ENCODE measurements around the gene PPARD.
"Not testable (repeated sequence)": the region's sequence is repeated elsewhere in the genome, so short reads cannot be mapped to it uniquely, and the experiment has no call there.

The PPARD gene

DNA sequence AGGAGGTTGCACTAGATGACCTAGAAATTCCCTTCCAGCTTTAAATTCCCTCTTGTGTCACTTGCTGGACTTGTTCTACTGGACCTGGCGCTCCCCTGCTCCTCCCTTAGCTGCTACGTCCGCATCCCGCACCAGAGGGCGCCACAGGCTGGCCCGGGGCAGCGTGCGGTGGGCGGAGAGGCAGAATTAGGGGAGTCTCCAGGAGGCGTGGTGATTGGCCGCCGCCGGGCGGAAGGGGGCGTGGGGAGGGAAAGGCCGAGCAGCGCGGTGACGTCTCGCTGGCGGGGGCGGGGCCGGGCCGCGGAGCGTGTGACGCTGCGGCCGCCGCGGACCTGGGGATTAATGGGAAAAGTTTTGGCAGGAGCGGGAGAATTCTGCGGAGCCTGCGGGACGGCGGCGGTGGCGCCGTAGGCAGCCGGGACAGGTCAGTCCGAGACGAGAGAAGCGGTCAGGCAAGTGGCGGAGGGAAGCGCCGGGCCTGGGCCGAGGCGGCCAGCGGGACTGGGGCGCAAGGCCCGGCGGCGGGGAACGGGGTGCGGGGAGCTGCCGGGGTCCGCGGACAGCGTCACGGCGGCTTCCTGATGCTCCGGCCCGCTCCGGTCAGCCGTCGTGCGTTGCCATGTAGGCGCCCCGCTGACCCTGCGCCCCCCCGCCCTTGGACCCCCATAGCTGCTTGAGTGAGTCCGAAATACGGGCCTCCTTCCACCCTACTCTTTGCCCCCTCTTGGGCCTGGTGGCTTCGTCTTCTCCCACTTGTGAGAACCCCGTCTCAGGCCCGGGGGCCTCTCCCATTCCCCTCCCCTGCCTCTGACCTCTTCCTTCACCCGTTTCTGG is at the start of gene PPARD:
Gene PPARD, plus strand, starts transcription at position 301 of the 834 bp plus-strand sequence. CDS start 68,530 bp downstream, outside the sequence.
- DNase-seq (ENCODE audit: low spot score): peak; percentile 93

DNA sequence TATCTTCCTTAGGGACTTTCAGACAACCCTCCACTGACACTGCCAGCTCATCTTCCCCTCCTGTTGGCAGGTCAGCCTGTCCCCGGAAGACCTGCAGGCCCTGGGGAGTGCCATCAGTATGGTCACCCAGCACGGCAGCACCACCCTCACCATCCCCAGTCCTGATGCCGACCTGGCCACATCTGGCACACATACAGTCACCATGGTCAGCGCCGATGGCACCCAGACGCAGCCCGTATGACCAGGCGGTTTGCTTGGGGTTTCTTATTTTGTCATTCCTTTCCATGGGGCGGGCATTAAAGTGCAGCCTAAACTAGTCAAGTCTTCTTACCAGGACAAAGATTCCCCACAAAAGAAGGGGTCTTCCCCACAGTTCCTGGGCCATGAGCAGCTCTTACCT is 48.7 kb upstream of the PPARD start:
- no peak for DNase-seq (ENCODE audit: low spot score)

DNA sequence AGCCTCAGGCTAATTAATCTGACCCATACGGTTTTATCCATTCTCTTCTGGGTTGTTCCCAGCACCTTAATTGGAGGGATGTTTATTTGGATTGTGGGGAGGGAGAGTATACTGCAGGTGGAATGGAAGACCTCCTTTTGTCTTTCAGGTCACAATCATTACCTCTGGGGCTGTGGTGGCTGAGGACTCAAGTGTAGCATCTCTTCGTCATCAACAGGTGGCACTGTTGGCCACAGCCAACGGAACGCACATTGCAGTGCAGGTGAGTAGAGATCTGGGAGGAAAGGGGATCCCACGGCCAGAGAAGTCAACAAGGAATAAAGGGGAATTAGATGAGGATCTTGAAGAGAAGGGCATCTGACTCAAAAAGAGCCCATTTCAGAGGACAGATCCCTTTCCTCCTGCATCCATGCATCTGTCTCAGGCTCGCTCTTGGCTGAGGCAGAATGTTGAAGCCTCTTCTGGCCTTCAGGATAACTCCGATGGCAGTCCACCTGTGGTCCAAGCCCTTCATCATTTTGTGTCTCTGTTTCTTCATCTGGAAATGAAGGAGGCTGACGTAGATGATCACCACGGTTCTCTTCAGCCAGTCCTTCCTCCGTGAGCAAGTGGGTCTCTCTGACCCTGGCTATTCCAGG is 47.9 kb upstream of the PPARD start:
- DNase-seq (ENCODE audit: low spot score): no peak

DNA sequence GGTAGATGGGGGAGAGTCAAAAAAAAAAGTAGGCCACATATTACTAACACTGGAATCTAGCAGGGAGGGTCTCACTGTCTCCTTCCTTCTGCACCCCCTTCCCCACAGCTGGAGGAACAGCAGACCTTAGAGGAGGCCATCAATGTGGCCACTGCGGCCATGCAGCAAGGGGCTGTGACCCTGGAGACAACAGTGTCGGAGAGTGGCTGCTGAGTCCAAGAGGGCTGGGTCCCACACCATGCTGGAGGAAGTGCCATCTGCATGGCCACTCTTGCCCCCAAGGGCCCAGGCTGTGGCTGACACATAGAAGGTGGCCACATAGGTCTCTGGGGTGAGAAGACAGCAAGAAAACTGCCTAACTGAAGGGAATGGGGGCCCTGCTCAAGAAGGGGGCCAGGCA is 47.3 kb upstream of the PPARD start:
- no peak for DNase-seq (ENCODE audit: low spot score)

DNA sequence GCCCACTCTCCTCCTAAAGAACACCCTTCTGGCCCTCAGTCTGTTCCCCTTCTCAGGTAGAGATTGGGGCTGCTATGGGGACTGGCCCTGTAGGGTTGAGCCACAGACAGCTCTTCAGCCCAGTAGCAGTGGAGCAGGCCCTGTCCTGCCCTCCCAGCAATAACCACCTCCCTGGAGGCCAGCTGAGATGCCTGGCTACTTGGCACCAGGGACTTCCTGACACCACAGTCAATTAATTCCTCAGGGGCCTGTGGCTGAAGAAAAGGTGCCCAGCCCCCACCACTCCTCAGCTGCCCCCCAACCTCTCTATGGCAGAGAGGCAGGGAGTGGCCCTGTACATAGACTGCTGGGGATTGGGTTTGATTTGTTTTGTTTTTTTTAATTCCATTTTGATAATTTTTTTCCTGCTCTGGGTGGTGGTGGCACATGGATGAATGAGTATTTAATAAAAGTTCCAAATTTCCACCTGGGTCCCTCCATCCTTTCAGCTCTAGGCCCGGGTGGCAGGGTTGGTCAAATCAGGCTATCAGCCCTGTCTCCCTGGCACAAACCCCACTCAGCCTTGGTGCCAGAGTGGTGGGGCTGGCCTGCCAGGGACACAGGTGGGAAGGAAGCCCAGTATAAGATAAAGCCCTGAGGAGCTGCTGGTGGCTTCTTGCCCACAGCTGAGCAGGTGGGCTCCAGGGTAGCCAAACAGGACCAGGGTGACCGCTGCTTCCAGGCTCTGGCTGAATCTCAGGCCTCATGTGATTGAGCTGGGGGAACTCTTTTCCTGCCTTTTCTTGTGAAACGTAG is 46.6 kb upstream of the PPARD start:
- no peak for DNase-seq (ENCODE audit: low spot score)

DNA sequence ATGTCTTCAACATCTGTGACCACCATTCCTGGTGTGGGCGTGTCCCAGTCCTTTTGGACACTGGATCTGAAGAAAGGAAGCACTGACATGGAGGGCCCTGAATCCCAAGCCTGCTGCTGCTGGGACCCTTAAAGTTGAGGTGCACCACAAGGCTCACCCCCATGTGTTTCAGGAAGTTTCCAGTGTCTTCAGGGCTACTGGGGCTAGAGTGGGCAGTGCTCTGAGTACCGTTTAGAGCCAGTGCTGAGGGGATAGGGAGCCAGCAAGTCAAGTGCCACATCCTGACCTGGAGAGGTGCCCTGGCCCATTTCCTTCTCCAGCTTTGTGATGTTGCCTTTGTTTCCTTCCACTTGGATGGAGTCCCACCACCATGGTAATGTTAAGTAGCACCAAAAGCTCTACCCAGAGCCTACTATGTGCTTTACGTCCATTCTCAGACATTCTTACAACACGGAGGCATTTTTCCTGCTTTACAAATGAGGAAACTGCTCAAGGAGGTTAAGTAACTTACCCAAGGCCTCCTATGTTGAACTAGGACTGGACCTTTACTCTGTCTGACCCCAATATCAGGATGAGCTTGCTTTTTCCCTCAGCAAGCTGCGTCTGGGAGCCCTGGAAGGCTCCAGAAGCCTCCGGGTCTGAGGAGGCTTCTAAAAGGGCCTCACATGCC is 45.3 kb upstream of the PPARD start:
- DNase-seq (ENCODE audit: low spot score): no peak

DNA sequence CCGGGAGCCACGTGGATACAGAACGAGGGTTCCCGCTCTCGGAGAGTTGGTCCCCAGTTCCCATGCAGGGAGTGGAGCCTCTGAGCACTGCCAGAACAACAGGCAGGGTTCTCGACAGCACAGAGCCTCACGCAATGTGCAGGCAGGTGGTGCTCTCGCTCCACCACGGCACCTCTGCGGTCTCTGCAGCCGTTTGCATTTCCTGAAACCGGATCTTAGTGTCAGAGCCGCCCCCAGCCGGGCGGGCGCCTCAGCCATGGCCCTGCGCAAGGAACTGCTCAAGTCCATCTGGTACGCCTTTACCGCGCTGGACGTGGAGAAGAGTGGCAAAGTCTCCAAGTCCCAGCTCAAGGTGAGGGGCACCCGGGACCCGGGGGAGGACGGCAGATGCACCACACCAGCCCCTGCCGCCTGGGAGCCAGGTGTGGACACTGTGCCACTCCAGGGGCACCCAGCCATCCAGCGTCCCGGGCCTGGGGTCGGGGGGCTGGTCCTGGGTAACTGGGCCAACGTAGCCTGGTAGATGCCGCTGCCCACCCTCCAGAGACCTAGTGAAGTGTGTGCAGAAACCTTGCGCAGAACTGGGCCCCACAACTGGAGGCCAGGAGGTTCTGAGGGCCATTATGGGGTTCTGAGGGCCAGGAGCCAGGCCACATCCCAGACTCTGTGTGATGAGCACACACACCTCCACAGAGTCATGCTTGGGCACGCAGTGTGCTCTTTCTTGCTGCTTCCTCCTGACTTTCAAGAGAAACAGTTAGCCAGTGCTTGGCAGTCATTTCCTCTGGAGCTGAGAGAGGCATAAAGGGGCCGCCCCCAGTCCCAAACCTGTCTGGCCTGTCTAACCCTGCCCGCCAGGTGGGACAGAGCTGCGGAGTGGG is 44.5 kb upstream of the PPARD start, which contains the start of gene DEF6:
Gene DEF6, plus strand, starts transcription at position 218 of the 881 bp plus-strand sequence. Its CDS starts 39 bp downstream, at position 257.
- DNase-seq (ENCODE audit: low spot score): peak; percentile 91

DNA sequence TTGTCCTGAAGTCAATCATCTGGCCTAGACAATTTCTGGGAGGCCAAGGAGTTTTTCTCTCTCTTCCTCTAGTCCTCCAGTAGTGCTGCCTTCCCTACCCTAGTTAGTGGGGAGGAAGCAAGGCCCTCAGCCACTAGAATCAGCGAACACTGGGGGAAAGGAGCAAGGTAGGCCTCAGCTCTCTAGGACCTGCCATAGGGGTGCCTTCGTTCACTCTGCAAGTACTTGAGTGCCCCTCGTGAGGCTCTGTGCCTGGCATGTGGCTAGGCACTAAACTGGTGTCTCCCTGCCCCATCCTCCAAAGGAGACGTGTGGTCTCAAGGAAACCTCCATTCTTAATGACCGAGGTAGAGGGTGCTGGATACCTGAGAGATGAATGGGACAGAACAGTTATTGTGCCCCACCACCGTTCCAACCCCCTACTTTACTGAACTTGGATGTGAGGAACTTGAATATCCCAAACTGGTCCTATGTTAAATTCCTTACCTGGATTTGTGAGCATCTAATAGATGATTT is 43.7 kb upstream of the PPARD start:
- DNase-seq (ENCODE audit: low spot score): no peak

DNA sequence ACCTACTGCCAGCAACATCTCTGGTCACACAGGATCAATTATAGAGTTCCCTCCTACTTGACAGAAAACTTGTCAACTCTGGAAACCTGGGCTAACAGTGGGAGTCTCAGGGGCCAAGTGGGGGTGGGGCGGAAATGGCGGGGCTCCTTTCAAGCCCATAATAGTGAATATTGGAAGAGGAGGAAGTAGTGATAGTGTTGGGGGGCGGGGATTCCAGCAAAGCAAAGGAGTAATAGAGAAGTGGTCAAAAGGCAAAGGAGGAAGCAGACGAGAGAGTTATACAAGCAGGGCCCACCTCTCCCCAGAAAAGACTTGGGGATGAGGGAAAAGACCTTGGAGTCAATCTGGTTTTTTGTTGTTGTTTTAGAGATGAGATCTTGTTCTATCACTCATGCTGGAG is 42.7 kb upstream of the PPARD start:
- DNase-seq (ENCODE audit: low spot score): no peak

DNA sequence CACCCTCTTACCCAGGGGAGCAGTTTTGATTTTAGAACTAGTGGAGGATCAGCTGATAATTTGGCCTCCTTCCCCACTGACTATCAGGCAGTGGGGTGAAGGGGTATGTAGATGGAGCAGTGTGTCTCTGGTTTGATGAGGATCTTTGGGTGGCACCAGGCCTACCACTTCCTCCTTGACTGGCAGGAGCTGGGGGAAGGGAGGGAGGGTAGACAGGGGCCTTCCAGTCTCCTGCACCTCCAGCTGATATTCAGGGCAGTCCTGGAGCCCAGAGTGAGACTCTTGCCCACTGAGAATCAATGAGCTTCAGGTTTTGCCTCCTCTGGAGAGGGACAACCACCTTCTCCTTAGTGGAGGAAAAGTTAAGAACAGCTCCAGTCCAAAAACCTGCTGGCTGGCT is 41.5 kb upstream of the PPARD start:
- DNase-seq (ENCODE audit: low spot score): no peak

DNA sequence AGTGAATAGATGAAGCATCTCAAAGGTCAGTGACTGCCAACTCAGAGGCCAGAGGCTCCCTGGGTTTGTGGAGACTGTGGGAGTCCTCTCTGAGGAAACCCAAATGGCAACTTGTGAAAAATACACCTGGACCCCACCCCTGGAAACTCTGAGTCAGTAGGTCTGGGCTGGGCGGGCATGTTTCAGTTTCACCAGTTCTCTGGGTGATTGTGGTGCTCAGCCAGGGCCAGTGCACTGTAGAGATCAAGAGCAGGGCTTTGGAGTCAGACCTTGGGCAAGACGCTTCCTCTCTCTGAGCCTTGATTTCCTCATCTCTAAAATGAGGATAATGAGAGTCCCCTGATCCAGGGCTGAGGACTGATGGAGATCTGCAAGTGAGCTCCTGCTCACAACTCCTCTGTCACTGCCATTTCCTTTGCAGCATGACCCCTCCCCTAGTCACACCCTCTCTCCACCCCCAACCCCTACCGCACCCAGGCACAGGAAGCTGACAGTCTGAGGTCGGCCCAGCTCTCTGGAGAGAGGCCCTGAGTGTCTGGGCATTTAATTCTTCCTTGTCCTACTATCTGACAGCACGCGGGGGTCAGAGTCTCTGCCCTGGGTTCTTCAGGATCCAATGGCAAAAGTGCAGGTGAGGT is 39.6 kb upstream of the PPARD start:
- DNase-seq (ENCODE audit: low spot score): no peak

DNA sequence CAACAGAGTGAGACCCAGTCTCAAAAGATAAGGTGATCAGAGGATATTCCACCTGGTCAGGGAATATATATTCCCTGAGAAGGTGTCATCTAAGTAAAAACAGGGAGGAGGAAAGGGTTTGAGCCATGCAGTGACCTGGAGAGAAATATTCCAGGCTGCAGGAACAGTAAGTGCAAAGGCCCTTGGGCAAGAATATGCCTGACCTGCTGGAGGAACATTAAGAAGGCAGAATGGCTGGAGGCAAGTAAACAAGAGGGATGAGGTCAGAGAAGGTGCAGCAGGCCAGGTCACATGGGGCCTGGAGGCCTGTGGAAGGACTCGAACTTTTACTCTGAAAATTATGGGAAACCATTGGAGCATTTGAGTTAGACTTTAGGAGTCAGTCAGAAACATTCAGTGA is 38.1 kb upstream of the PPARD start:
- DNase-seq (ENCODE audit: low spot score): no peak

DNA sequence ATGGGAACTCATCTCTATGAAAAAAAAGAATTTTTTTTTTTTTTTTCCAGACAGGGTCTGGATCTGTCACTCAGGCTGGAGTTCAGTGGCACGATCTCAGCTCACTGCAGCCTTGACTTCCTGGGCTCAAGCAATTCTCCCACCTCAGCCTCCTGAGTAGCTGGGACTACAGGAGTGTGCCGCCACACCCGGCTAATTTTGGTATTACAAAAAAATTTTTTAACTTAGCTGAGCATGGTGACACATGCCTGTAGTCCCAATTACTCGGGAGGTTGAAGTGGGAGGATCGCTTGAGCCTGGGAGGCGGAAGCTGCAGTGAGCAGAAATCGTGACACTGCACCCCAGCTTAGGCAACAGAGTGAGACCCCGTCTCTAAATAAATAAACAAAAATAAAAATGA is 37.2 kb upstream of the PPARD start:
- DNase-seq (ENCODE audit: low spot score): no peak

DNA sequence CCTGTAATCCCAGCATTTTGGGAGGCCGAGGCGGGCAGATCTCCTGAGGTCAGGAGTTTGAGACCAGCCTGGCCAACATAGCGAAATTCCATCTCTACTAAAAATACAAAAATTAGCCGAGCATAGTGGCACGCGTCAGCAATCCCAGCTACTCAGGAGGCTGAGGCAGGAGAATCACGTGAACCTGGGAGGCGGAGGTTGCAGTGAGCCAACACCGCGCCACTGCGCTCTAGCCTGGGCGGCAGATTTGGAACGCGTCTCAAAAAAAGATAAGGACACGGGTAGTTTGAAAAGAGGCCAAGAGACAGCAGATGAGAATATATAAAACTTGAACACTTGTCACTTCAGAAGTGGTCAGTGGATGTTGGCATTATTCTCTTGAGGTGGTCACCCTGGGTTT is 35.2 kb upstream of the PPARD start:
- DNase-seq (ENCODE audit: low spot score): not testable (repeated sequence)

DNA sequence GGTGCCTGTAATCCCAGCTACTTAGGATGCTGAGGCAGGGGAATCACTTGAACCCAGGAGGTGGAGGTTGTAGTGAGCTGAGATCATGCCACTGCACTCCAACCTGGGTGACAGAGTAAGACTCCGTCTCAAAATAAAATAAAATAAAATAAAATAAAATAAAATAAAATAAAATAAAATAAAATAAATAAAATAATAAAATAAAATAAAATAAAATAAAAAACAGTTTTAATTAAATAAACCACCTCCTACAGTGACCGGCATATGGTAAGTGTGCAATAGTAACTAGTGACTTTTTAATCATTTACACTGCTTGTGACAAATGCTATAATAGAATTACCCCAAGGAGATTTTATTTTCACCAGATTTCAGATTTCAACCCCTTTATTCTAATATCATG is 33.8 kb upstream of the PPARD start:
- not testable (repeated sequence) for DNase-seq (ENCODE audit: low spot score)

DNA sequence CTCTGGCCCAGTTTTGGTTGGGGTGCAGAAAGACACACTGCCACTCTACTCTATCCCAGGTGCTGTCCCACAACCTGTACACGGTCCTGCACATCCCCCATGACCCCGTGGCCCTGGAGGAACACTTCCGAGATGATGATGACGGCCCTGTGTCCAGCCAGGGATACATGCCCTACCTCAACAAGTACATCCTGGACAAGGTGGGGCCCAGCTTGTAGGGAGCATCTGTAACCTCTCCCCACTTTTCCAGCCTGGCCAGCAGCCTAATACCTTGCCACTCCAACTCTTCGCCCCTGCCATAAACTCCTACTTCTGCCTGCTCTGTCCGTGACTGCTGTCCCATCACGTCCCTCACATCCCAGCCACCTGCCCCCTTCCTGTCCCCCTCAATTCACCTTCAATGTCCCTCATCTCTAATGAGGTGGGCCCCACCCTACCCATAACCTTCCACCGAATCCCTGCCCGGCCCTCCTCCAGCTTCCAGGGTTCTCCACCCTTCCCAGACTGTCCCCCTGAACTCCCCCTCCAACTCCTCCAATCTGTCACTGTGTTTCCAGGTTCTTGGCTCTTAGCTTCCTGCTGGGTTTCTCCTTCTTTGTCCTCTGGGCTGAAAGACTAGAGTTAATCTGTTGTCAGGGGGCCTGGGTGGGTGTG is 32.6 kb upstream of the PPARD start:
- DNase-seq (ENCODE audit: low spot score): no peak

DNA sequence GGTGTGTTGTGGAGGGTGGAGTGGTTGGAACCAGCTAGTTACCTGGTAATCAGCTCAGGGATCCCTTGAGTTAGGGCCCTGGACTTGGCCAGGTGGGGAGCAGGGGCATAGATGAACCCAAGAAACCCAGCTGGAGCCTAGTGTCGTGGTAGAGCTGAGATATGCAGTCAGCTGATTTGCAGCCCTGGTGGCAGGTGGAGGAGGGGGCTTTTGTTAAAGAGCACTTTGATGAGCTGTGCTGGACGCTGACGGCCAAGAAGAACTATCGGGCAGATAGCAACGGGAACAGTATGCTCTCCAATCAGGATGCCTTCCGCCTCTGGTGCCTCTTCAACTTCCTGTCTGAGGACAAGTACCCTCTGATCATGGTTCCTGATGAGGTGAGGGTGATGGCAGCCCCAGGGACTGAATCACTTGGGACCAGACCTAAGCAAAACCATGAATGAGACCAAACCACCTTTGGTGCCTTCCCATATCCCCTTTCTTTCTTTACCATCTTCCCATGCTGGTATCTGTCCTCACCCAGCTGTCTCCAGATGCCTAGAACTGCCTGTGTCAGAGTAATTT is 32.0 kb upstream of the PPARD start:
- no peak for DNase-seq (ENCODE audit: low spot score)

DNA sequence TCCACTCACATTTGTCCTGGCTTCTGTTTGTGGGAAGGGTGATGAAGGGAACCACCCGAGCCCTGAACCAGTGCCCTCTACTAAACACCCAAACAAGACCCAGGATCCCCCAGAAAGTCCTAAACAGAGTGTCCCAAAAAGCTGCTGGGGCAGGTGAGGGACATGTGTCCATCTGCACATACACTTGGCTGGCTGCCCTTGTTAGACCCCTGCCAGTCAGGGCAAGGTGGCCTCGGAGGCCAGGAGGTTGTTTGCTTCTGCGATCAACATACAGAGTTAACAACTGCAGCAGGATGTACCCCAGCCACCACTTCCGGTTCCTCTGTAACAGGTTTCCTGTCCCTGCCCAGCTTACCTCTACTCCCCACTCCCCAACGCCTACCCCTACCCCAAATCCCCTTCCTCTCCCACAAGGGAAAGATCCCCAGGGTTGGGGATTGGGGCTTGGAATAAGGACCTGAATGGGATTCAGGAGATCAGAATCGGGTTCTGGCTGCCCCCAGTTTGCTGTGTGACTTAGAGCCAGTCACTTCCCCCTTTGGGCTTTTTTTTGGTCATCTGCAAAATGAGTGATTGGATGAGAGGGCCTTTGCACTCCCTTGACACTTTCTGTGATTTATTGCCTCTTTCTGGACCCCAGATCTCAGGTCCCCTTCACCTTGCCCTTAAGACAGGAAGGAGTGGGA is 30.8 kb upstream of the PPARD start:
- DNase-seq (ENCODE audit: low spot score): no peak

Measured in RKO (cell line).